Measurements from ENCODE around the gene ZNF668.
"Not testable (repeated sequence)": the region's sequence is repeated elsewhere in the genome, so short reads cannot be mapped to it uniquely, and the experiment has no call there.

ZNF668 gene

DNA sequence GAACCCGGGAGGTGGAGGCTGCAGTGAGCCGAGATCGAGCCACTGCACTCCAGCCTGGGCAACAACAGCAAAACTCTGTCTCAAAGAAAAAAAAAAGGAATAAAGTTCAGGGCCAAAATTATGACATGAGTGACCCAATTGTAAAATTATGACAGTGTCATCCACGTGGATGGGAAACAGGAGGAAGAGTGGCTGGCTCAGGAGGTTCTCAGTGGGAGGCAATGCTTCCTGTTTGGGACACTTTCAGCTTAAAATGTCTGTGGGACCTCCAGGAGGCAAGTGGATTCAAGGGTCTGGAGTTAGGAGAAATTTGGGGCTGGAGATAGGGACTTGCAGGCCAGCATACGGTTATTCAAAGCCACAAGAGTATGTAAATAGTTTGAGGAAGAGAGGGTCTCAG, 48.7 kb downstream of the ZNF668 start:
- Histone ChIP-seq H3K36me3 (ENCODE audit: insufficient read depth, low read length) (no peaks in the 10 kb centered on the region), H3K27ac (ENCODE audit: low read depth, low read length) (no peak overlapping the region), H3K27me3 (ENCODE audit: insufficient read depth, low read length) (no peaks in the 10 kb centered on the region), H3K4me3 (ENCODE audit: low read depth, low read length) (no peak overlapping the region), H3K4me1 (ENCODE audit: control insufficient read depth, insufficient read depth, low read length, unreplicated experiment) (no peaks in the 10 kb centered on the region), H2AFZ (ENCODE audit: low read length, unreplicated experiment) (no peak overlapping the region), H3K79me2 (ENCODE audit: control insufficient read depth, insufficient read depth, low read length, unreplicated experiment) (no peaks in the 10 kb centered on the region)

DNA sequence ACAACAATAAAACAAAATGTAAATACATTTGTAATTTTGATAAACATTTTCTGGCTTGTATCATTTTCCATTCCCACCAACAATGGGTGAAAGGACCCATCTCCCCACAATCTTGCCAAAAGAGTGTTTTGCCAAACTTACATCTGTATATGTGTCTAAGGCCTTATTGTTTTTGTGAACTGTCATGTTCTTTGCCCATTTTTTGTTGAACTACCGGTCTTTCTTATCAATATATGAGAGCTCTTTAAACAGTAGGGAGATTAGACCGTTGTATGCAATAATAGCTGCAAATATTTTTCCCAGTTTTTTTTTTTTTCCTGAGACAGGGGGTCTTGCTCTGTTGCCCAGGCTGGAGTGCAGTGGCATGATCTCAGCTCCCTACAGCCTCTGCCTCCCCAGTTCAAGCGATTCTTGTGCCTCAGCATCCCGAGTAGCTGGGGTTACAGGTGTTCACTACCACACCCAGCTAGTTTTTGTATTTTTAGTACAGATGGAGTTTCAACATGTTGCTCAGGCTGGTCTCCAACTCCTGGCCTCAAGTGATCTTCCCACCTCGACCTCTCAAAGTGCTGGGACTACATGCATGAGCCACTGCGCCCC, 50.3 kb downstream of the ZNF668 start:
- Histone ChIP-seq H3K27me3 (ENCODE audit: insufficient read depth, low read length) (no peaks in the 10 kb centered on the region), H2AFZ (ENCODE audit: low read length, unreplicated experiment) (no peak overlapping the region), H3K4me1 (ENCODE audit: control insufficient read depth, insufficient read depth, low read length, unreplicated experiment) (no peaks in the 10 kb centered on the region), H3K79me2 (ENCODE audit: control insufficient read depth, insufficient read depth, low read length, unreplicated experiment) (no peaks in the 10 kb centered on the region), H3K27ac (ENCODE audit: low read depth, low read length) (no peak overlapping the region), H3K4me3 (ENCODE audit: low read depth, low read length) (no peak overlapping the region), H3K36me3 (ENCODE audit: insufficient read depth, low read length) (no peaks in the 10 kb centered on the region)

DNA sequence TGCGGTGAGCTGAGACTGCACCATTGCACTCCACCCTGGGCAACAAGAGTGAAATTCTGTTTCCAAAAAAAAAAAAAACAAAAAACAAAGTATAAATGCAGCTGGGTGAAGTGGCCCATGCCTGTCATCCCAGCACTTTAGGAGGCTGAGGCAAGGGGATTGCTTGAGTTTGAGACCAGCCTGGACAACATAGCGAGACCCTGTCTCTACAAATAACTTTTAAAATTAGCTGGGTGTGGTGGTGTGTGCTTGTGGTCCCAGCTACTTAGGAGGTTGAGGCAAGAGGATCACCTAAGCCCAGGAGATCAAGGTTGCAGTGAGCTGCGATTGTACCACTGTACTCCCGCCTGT, 50.8 kb downstream of the ZNF668 start:
- Histone ChIP-seq H3K79me2 (ENCODE audit: control insufficient read depth, insufficient read depth, low read length, unreplicated experiment) (no peaks in the 10 kb centered on the region), H3K27ac (ENCODE audit: low read depth, low read length) (no peak overlapping the region), H3K27me3 (ENCODE audit: insufficient read depth, low read length) (no peaks in the 10 kb centered on the region), H3K4me1 (ENCODE audit: control insufficient read depth, insufficient read depth, low read length, unreplicated experiment) (no peaks in the 10 kb centered on the region), H3K4me3 (ENCODE audit: low read depth, low read length) (no peak overlapping the region), H2AFZ (ENCODE audit: low read length, unreplicated experiment) (no peak overlapping the region), H3K36me3 (ENCODE audit: insufficient read depth, low read length) (no peaks in the 10 kb centered on the region)

DNA sequence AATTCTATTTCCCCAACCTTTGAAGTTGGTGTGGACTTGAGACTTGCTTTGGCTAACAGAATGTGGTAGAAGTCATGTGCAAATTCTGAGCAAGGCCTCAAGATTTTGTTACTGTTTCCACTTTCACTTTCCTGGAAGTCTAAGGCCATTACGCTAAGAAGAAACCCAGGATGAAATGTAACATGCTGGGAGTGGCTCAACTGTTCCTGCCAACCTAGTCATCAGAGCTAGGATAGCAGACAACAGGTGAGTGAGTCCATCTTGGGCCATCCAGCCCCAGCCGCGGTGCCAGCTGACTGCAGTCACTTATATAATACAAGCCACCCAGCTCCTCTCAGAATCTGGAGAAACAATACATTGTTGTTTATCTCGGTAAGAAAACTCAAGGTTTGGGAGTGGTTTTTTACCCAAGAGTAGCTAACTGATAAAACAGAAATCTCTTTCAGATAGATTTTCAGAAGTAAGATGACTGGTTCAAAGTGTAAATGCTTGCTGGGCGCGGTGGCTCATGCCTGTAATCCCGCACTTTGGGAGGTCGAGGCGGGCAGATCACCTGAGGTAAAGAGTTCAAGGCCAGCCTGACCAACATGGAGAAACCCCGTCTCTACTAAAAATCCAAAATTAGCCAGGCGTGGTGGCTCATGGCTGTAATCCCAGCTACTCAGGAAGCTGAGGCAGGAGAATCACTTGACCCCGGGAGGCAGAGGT, 51.3 kb downstream of the ZNF668 start:
- Histone ChIP-seq H2AFZ (ENCODE audit: low read length, unreplicated experiment) (no peak overlapping the region), H3K4me3 (ENCODE audit: low read depth, low read length) (no peak overlapping the region), H3K36me3 (ENCODE audit: insufficient read depth, low read length) (no peaks in the 10 kb centered on the region), H3K79me2 (ENCODE audit: control insufficient read depth, insufficient read depth, low read length, unreplicated experiment) (no peaks in the 10 kb centered on the region), H3K4me1 (ENCODE audit: control insufficient read depth, insufficient read depth, low read length, unreplicated experiment) (no peaks in the 10 kb centered on the region), H3K27me3 (ENCODE audit: insufficient read depth, low read length) (no peaks in the 10 kb centered on the region), H3K27ac (ENCODE audit: low read depth, low read length) (no peak overlapping the region)

DNA sequence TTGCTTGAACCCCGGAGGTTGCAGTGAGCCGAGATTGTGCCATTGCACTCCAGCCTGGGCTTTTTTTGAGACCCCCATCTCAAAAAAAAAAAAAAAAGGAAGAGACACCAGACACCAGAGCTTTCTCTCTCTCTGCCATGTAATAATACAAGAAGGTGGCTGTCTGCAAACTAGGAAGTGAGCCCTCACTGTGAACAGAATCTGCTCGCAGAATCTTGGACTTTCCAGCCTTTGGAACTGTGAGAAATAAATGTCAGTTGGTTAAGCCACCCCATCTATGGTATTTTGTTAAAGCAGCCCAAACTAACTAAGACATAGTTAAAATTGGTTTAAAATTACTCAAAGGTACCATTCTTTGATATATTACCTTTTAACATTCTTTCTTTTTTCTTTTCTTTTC, 53.5 kb downstream of the ZNF668 start:
- H3K27ac ChIP-seq (ENCODE audit: low read depth, low read length): no peak overlapping the region
- no peaks in the 10 kb centered on the region for H3K36me3 ChIP-seq (ENCODE audit: insufficient read depth, low read length)
- no peaks in the 10 kb centered on the region for H3K4me1 ChIP-seq (ENCODE audit: control insufficient read depth, insufficient read depth, low read length, unreplicated experiment)

DNA sequence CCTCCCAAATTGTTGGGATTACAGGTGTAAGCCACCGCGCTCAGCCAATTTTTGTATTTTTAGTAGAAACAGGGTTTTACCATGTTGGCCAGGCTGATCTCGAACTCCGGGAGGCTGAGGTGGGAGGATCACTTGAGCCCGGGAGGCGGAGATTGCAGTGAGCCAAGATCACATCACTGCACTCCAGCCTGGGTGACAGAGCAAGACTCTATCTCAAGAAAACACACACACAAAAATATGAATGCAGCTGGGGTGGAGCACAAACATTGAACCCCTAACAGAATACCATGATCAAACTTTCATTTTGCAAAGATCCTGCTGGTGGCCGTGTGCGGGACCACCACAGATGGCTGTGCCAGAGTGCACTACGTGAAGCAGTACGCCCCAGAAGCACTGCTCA, 56.3 kb downstream of the ZNF668 start:
- H2AFZ ChIP-seq (ENCODE audit: low read length, unreplicated experiment); H3K27ac ChIP-seq (ENCODE audit: low read depth, low read length); H3K4me1 ChIP-seq (ENCODE audit: control insufficient read depth, insufficient read depth, low read length, unreplicated experiment); H3K79me2 ChIP-seq (ENCODE audit: control insufficient read depth, insufficient read depth, low read length, unreplicated experiment); H3K36me3 ChIP-seq (ENCODE audit: insufficient read depth, low read length); H3K27me3 ChIP-seq (ENCODE audit: insufficient read depth, low read length); H3K4me3 ChIP-seq (ENCODE audit: low read depth, low read length): not testable (repeated sequence)

More for the DNA sequence above, 53.5 kb downstream of the ZNF668 start:
- no peaks in the 10 kb centered on the region for H3K79me2 ChIP-seq (ENCODE audit: control insufficient read depth, insufficient read depth, low read length, unreplicated experiment)
- no peaks in the 10 kb centered on the region for H3K27me3 ChIP-seq (ENCODE audit: insufficient read depth, low read length)
- no peak overlapping the region for H3K4me3 ChIP-seq (ENCODE audit: low read depth, low read length)
- H2AFZ ChIP-seq (ENCODE audit: low read length, unreplicated experiment): no peak overlapping the region

DNA sequence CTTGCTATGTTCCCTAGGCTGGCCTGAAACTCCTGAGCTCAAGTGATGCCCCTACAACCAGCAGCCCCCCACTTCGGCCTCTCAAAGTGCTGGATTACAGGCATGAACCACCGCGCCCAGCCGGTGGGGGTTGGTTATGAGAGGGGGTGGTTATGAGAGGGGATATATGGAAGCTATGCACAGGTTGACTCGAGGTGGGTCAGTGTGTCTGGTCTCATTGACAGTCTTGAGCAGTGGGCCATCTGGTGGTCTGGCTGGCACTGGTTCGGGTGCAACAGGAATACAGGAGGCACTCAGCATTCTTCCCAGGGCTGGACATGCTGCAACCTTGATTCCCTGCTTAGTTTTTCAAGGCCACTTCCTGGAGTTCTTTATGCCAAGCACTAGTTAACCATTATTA, 58.0 kb downstream of the ZNF668 start:
- Histone ChIP-seq H3K36me3 (ENCODE audit: insufficient read depth, low read length) (no peaks in the 10 kb centered on the region), H3K4me1 (ENCODE audit: control insufficient read depth, insufficient read depth, low read length, unreplicated experiment) (no peaks in the 10 kb centered on the region), H3K27me3 (ENCODE audit: insufficient read depth, low read length) (peaks cover 5% of the 10 kb centered on the region; the same call in 1 of the 2 replicates), H3K4me3 (ENCODE audit: low read depth, low read length) (no peak overlapping the region), H3K79me2 (ENCODE audit: control insufficient read depth, insufficient read depth, low read length, unreplicated experiment) (no peaks in the 10 kb centered on the region), H2AFZ (ENCODE audit: low read length, unreplicated experiment) (no peak overlapping the region), H3K27ac (ENCODE audit: low read depth, low read length) (no peak overlapping the region)

DNA sequence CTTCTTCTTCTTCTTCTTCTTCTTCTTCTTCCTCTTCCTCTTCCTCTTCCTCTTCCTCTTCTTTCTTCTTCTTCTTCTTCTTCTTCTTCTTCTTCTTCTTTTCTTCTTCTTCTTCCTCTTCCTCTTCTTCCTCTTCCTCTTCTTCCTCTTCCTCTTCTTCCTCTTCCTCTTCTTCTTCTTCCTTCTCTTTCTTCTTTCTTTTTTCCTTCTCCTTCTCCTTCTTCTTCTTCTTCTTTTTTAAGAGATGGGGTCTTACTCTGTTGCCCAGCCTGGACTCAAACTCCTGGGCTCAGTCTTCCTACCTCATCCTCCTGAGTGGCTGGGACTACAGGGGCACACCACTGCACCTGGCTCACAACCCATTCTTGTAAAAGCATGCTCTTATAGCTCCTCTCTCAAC, 60.7 kb downstream of the ZNF668 start:
- H3K4me3 ChIP-seq (ENCODE audit: low read depth, low read length); H3K27me3 ChIP-seq (ENCODE audit: insufficient read depth, low read length); H3K4me1 ChIP-seq (ENCODE audit: control insufficient read depth, insufficient read depth, low read length, unreplicated experiment); H2AFZ ChIP-seq (ENCODE audit: low read length, unreplicated experiment); H3K27ac ChIP-seq (ENCODE audit: low read depth, low read length); H3K79me2 ChIP-seq (ENCODE audit: control insufficient read depth, insufficient read depth, low read length, unreplicated experiment); H3K36me3 ChIP-seq (ENCODE audit: insufficient read depth, low read length): not testable (repeated sequence)

DNA sequence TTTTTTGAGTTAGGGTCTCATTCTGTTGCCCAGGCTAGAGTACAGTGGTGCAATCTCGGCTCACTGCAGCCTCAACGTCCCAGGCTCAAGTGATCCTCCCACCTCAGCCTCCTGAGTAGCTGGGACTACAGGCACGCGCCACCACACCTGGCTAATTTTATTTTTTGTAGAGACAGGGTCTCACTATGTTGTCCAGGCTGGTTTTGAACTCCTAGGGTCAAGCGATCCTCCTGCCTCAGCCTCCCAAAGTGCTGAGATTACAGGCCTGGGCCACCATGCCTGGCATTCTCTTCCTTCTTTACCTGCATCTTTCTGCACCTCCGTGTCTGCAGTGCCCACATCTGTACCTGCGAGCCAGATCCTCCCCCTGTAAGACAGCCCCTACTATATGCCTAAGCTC, 62.2 kb downstream of the ZNF668 start:
- H2AFZ ChIP-seq (ENCODE audit: low read length, unreplicated experiment): not testable (repeated sequence)

More for the DNA sequence above, 62.2 kb downstream of the ZNF668 start:
- not testable (repeated sequence) for H3K27me3 ChIP-seq (ENCODE audit: insufficient read depth, low read length); H3K4me1 ChIP-seq (ENCODE audit: control insufficient read depth, insufficient read depth, low read length, unreplicated experiment); H3K36me3 ChIP-seq (ENCODE audit: insufficient read depth, low read length); H3K27ac ChIP-seq (ENCODE audit: low read depth, low read length); H3K79me2 ChIP-seq (ENCODE audit: control insufficient read depth, insufficient read depth, low read length, unreplicated experiment); H3K4me3 ChIP-seq (ENCODE audit: low read depth, low read length)

Measured in ACC112 (cell line).